Prostate gland (tissue), 2 donors: ENCODE results near the gene DMBX1. TPM values are rescaled to one million over a fixed set of nuclear protein-coding genes. Genes with fewer than 3 reads are reported as not detected.
A peak's percentile ranks its signal among the peaks of the same experiment; 100 is the strongest.

ENCODE experiments used
- DNase-seq: peaks from one replicate; pipeline ENCODE4 v3.0.0-alpha.2; 2019; ENCODE audit warnings: low spot score
- H3K27ac ChIP-seq, 2 donors: fragments of 200-600 bp; sonication (generic); 2 replicates each; pipeline ENCODE4 v1.5.1; 2017 to 2019
- H3K27me3 ChIP-seq: fragments of 200-600 bp; sonication (generic); replicated peaks from 2 replicates; pipeline ENCODE4 v1.5.1; 2019; ENCODE audit not compliant: insufficient read depth
- H3K36me3 ChIP-seq, 2 donors: fragments of 200-600 bp; sonication (generic); 1 replicate in 1 of 2; 2 replicates in 1 of 2; pipeline versions ENCODE4 v1.5.1 to v1.8.1; 2017 to 2019
- H3K4me1 ChIP-seq: fragments of 200-600 bp; sonication (generic); replicated peaks from 2 replicates; pipeline ENCODE4 v1.5.1; 2019
- H3K4me3 ChIP-seq, 2 donors: fragments of 200-600 bp; sonication (generic); 2 replicates each; pipeline ENCODE4 v1.5.1; 2017 to 2019
- H3K9me3 ChIP-seq: fragments of 200-600 bp; sonication (generic); 2 replicates; pipeline ENCODE4 v1.5.1; 2017
- POLR2A ChIP-seq: fragments of 450-650 bp; IDR thresholded peaks from one replicate; pipeline ENCODE4 v1.6.1; 2016; ENCODE audit warnings: antibody characterized with exemption, mild to moderate bottlenecking
- POLR2AphosphoS5 ChIP-seq: sonication (generic); formaldehyde crosslinking; IDR thresholded peaks from one replicate; pipeline ENCODE4 v1.6.1; 2017; ENCODE audit warnings: antibody characterized with exemption
- WGBS: methylation state at CpG from one replicate; pipeline ENCODE4 v1.1.5; 2018; 5-methylcytosine and 5-hydroxymethylcytosine counted together
- intact Hi-C: fragments of 100-400 bp; cut with DNase I; formaldehyde crosslinking; loops from one replicate; pipeline ENCODE4 v1.14.2; 2022
- total RNA-seq, 2 donors: library from RNA; depleted of rRNA; stranded (reverse); fragments of >200 nt; gene quantifications; one replicate each; pipeline ENCODE4 v1.1.0, GENCODE V29; 2016
- TF ChIP-seq, protein P1 (sequence below), 4 experiments: fragments of 200-600 bp in 2 of 4; fragments of 450-650 bp in 2 of 4; sonication (generic) in 2 of 4; IDR thresholded peaks; 1 replicate in 3 of 4; 2 replicates in 1 of 4; pipeline ENCODE4 v1.5.1; 2016 to 2019; ENCODE audit warnings: antibody characterized with exemption in 4 of 4, mild to moderate bottlenecking in 2 of 4, moderate library complexity in 2 of 4

The DMBX1 gene
- total RNA-seq, 2 donors from 2014 or later = not detected

DNA sequence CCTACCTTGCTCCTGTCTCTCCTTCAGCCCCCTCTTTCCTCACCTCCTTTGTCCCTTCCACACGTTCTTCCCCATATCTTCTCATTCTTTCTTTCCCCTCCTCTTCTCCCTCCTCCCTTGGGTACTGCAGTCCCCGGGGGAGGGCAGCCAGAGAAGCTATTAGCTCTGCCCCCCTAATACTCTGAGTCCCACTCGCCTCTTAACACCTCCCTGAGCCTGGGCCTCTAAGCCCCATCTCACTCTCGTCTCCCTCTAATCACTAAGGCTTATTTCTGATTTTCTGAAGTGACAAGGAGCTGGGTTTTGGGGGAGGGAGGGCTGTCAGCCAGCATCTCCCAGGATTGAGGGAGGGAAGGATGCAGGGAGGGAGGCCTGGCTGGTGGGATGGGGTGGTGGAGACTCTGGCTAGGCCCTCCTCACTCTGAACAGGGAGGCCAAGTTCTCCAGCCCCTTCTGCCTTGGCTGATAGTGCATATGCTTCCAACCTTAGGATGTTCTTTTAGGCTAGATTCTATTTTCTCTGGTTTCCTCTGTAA lies 25.6 kb upstream of the DMBX1 start:
- TF ChIP-seq POLR2AphosphoS5 (no peak), POLR2A (no peak)
- TF ChIP-seq, protein P1, sequence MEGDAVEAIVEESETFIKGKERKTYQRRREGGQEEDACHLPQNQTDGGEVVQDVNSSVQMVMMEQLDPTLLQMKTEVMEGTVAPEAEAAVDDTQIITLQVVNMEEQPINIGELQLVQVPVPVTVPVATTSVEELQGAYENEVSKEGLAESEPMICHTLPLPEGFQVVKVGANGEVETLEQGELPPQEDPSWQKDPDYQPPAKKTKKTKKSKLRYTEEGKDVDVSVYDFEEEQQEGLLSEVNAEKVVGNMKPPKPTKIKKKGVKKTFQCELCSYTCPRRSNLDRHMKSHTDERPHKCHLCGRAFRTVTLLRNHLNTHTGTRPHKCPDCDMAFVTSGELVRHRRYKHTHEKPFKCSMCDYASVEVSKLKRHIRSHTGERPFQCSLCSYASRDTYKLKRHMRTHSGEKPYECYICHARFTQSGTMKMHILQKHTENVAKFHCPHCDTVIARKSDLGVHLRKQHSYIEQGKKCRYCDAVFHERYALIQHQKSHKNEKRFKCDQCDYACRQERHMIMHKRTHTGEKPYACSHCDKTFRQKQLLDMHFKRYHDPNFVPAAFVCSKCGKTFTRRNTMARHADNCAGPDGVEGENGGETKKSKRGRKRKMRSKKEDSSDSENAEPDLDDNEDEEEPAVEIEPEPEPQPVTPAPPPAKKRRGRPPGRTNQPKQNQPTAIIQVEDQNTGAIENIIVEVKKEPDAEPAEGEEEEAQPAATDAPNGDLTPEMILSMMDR (IDR thresholded peaks at IDR 0.05) = no peak
- Histone ChIP-seq H3K27me3 (no peaks in the 10 kb centered on the region), H3K9me3 (no peaks in the 10 kb centered on the region), H3K36me3 (no peaks in the 10 kb centered on the region), H3K4me3 (no peak overlapping the region), H3K27ac (no peak overlapping the region), H3K4me1 (no peaks in the 10 kb centered on the region)
- WGBS = 75% methylated on average over 4 of the region's 4 CpGs
- intact Hi-C loops = no loop called here
- DNase-seq = no peak

DNA sequence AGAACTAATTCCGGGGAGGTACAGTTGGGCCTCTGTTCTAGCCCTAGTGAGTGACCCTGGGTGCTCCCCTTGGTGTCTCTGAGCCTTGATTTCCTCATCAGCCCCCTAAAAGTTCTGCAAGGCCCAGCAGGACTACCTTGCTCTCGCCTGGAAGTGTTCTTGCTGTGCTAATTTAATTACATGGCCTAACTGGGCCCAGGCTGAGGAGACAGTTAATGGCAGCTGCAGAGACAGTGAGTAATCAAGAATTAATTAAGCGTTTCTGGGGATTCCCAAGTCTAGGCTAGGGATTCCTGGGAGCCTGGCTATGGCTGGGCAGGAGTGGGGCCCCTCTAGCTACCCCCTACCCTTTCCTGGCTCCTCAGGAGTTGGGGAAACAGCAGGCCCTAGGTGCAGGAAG lies 24.7 kb upstream of the DMBX1 start:
- no peaks in the 10 kb centered on the region for H3K36me3 ChIP-seq
- intact Hi-C loops = no loop called here
- no peaks in the 10 kb centered on the region for H3K27me3 ChIP-seq
- no peaks in the 10 kb centered on the region for H3K4me1 ChIP-seq
- TF ChIP-seq, protein P1 (IDR thresholded peaks at IDR 0.05) = no peak
- TF ChIP-seq POLR2AphosphoS5 (no peak), POLR2A (no peak)
- 90% methylated on average over 3 of the region's 3 CpGs for WGBS
- no peaks in the 10 kb centered on the region for H3K9me3 ChIP-seq
- no peak for DNase-seq
- H3K4me3 ChIP-seq = no peak overlapping the region
- no peak overlapping the region for H3K27ac ChIP-seq

DNA sequence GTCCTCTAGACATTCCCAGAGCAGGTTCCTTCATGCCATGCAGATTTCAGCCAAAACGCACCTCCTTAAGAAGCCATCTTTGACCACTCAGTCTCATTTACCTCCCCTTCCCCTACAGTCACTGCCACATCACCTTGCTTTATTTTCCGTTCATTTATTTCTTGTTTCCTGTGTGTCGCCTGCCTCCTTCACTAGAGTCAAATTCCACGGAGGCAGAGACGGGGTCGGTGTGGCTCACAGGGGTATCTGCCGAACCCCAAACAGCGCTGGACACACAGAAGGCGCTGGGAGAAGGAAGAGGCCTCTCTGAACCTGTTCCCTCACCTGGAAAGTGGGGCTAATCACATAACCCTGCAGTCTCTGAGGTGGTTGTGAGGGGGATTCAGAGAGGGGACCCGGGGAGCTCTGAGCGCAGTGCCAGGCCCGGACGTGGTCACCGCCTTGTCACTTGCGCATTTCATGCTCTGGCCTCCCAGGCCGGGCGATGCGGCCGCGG lies 23.6 kb upstream of the DMBX1 start:
- no peaks in the 10 kb centered on the region for H3K36me3 ChIP-seq
- WGBS = 41% methylated on average over 20 of the region's 20 CpGs
- TF ChIP-seq POLR2AphosphoS5 (no peak), POLR2A (no peak)
- TF ChIP-seq, protein P1 (IDR thresholded peaks at IDR 0.05) = no peak
- intact Hi-C loops = no loop called here
- DNase-seq = no peak
- no peaks in the 10 kb centered on the region for H3K4me1 ChIP-seq
- no peaks in the 10 kb centered on the region for H3K27me3 ChIP-seq
- H3K4me3 ChIP-seq = peak overlapping the region; percentile 39 to 51
- no peak overlapping the region for H3K27ac ChIP-seq
- H3K9me3 ChIP-seq = no peaks in the 10 kb centered on the region

DNA sequence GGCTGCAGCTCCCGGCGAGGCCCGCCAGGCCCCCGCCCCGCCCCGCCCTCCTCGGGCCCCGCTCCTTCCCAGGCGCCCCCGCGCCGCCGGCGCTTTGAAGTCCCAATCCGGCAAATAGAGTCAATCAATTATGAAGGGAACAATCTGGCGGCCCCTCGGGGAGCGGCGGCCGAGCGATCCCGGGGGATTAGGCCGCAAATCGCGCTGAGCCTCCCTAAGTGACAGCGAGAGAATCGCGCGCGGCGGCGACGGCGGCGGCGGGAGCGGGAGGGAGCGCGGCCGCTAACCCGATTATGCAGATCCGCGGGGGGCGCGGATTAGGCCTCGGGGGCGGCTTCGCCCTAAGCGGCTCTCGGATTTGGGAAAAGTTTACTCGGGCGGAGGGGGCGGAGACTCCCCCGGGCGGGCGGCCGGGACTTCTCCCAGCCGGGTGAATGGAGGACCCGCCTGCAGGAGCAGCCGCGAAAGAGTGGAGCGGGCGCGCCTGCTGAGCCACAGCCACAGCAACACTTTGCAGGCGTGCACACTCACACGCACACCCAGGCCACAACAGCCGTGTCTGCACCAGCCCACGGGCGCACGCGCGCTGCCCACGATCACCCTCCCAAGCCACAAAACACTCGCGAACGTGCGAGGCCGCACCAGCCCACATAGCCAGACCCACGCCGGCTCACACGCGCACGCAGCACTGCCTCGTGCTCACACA lies 23.0 kb upstream of the DMBX1 start:
- DNase-seq = no peak
- H3K9me3 ChIP-seq = no peaks in the 10 kb centered on the region
- H3K4me1 ChIP-seq = no peaks in the 10 kb centered on the region
- H3K4me3 ChIP-seq = peak overlapping the region; percentile 39 to 51
- 2% methylated on average over 67 of the region's 84 CpGs for WGBS
- intact Hi-C loops = no loop called here
- no peaks in the 10 kb centered on the region for H3K27me3 ChIP-seq
- H3K36me3 ChIP-seq = no peaks in the 10 kb centered on the region
- H3K27ac ChIP-seq = no peak overlapping the region
- TF ChIP-seq, protein P1 (IDR thresholded peaks at IDR 0.05) = no peak
- TF ChIP-seq POLR2AphosphoS5 (no peak), POLR2A (no peak)

DNA sequence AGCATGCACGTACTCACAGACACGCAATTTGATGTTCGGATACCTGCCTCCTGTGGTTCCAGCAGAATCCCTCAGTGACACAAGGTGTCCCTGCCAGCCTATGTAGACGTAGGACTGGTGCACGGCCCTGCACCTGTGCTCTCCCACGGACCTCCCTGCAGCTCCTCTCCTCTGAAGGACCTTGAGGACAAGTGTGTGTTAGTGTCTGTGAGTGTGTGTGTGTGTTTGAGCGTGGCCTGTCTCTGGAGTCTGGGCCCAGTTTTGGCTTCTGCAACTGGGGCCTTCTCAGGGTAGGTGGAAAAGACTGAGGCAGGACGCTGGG lies 22.5 kb upstream of the DMBX1 start:
- H3K9me3 ChIP-seq = no peaks in the 10 kb centered on the region
- WGBS = 42% methylated on average over 8 of the region's 8 CpGs
- TF ChIP-seq, protein P1 (IDR thresholded peaks at IDR 0.05) = no peak
- TF ChIP-seq POLR2A (no peak), POLR2AphosphoS5 (no peak)
- no peak overlapping the region for H3K27ac ChIP-seq
- intact Hi-C loops = no loop called here
- no peaks in the 10 kb centered on the region for H3K4me1 ChIP-seq
- no peak for DNase-seq
- H3K36me3 ChIP-seq = no peaks in the 10 kb centered on the region
- no peak overlapping the region for H3K4me3 ChIP-seq
- no peaks in the 10 kb centered on the region for H3K27me3 ChIP-seq
